Amniotic epithelial cell (primary cell): ENCODE measurements around the gene DEF6.
A peak's percentile ranks its signal among the peaks of the same experiment; 100 is the strongest.
"Not testable (repeated sequence)": the region's sequence is repeated elsewhere in the genome, so short reads cannot be mapped to it uniquely, and the experiment has no call there.

Source experiments
- DNase-seq: peaks from one replicate; pipeline ENCODE4 v3.0.0-alpha.2; 2010; ENCODE audit warnings: low read depth

Gene DEF6

GRCh38 chr6:35311390-35312075 is 13.9 kb downstream of the DEF6 start:
- DNase-seq, result no peak

GRCh38 chr6:35312076-35312800 is 14.6 kb downstream of the DEF6 start:
- no peak for DNase-seq

GRCh38 chr6:35312807-35313206 is 15.2 kb downstream of the DEF6 start:
- no peak for DNase-seq

GRCh38 chr6:35317483-35318195 is 20.0 kb downstream of the DEF6 start:
- no peak for DNase-seq

- DNase-seq, result peak; percentile 70
Measured at GRCh38 chr6:35318196-35319171, 20.9 kb downstream of the DEF6 start.

- DNase-seq, result no peak
Measured at GRCh38 chr6:35319346-35320030, 21.9 kb downstream of the DEF6 start.

- no peak for DNase-seq
Measured at GRCh38 chr6:35320031-35320410, 22.4 kb downstream of the DEF6 start.

GRCh38 chr6:35321091-35321490 is 23.5 kb downstream of the DEF6 start:
- no peak for DNase-seq

GRCh38 chr6:35327349-35328027 is 29.9 kb downstream of the DEF6 start:
- peak; percentile 52 for DNase-seq

GRCh38 chr6:35328108-35328723 is 30.6 kb downstream of the DEF6 start:
- no peak for DNase-seq

- not testable (repeated sequence) for DNase-seq
Measured at GRCh38 chr6:35328965-35329364, 31.3 kb downstream of the DEF6 start.

- DNase-seq, result peak; percentile 48
Measured at GRCh38 chr6:35330541-35331119, 33.0 kb downstream of the DEF6 start.

GRCh38 chr6:35332074-35332887 is 34.7 kb downstream of the DEF6 start:
- peak; percentile 42 for DNase-seq

GRCh38 chr6:35341557-35341956 is 43.9 kb downstream of the DEF6 start:
- DNase-seq, result no peak

- DNase-seq, result peak; percentile 87
Measured at GRCh38 chr6:35342258-35343091, 44.9 kb downstream of the DEF6 start, which contains the start of gene PPARD. TSS of gene PPARD (plus strand) at chr6:35342558. CDS start at chr6:35411088, 68,530 bp downstream.

GRCh38 chr6:35343092-35343834 is 45.6 kb downstream of the DEF6 start:
- peak; percentile 51 for DNase-seq
